Activated naive CD4-positive, alpha-beta T cell treated with Interleukin-2 at 50 U/mL for 16 hours (primary cell): ENCODE results near the gene TNFRSF9.
A peak's percentile ranks its signal among the peaks of the same experiment; 100 is the strongest.
"Not testable (repeated sequence)": the region's sequence is repeated elsewhere in the genome, so short reads cannot be mapped to it uniquely, and the experiment has no call there.

Experiments used
- DNase-seq: peaks from one replicate; pipeline ENCODE4 v3.0.0-alpha.2; 2020

TNFRSF9 gene

GRCh38 chr1:7940745-7941436 is at the start of gene TNFRSF9:
TNFRSF9 (minus strand) TSS chr1:7940839; CDS start chr1:7939994, 845 bp downstream.
- peak; percentile 87 for DNase-seq

DNA sequence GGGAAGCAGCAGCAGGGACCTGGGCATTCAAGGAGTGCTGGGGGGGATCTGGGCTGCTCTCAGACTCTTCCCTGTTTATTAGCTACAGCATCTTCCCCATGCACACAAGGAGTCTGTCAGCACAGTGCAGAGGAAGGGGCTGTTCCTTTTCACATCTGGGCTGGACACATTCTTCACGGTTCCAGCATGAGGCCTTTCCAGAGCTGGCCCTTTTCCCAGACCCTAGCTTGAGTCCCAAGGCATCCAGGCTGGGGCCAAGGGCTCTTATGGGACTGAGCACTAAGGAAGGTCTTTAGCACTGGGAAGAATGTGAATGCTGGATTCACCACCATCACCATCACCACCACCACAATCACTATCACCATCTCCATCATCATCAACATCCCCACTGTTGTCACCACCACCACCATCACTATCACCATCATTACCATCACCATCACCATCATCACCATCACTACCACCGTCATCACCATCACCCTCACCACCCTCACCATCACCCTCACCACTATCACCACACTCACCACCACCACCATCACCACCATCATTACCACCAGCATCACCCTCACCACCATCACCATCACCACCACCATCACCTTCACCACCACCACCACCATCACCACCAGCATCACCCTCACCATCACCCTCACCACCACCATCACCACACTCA is 49.3 kb upstream of the TNFRSF9 start:
- no peak for DNase-seq

- DNase-seq, result no peak
Measured at GRCh38 chr1:7988576-7988975, 47.9 kb upstream of the TNFRSF9 start.

DNA sequence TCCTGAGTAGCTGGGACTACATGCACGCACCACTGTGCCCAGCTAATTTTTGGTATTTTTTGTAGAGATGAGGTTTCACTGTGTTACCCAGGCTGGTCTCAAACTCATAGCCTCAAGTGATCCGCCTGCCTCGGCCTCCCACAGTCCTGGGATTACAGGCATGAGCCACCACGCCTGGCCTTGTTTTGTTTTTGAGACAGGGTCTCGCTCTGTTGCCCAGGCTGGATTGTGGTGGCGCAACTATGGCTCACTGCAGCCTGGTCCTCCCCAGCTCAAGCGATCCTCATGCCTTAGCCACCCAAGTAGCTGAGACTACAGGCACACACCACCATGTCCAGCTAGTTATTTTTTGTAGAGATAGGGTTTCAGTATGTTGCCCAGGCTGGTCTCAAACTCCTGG is 46.9 kb upstream of the TNFRSF9 start:
- DNase-seq, result no peak

- DNase-seq, result no peak
Measured at GRCh38 chr1:7985851-7986612, 45.4 kb upstream of the TNFRSF9 start.

- no peak for DNase-seq
Measured at GRCh38 chr1:7984811-7985210, 44.2 kb upstream of the TNFRSF9 start.

GRCh38 chr1:7983086-7983778 is 42.6 kb upstream of the TNFRSF9 start:
- no peak for DNase-seq

GRCh38 chr1:7980984-7981383 is 40.3 kb upstream of the TNFRSF9 start:
- no peak for DNase-seq

DNA sequence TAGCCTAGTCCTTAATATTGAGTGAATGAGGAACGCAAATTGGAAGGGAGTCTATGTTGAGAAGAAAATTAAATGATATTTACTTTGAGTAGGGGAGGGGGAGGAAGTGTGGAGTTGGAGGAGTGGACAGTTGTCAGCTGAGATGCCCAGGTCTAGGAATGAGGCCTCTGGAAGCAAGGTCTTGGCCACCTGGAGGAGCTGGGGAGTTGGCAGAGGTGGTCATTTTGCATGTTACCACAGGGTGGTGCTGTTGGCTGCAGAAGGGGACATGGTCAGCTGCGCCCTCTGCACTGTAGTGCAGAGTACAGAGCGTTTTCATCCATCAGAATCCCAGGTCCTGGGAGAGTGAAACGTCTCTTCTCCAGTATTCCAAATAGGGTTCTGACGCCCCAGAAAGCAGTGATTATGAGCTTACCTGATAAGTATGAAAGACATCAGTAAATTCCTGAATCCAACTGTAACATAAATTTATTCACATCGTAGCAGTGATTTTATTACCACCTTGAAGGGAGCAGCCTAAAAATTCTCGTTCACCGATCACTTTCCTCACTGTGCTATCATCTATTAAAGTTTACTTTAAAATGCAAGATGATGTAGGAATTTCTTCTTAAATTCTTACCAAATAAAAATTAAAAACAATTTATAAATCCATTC is 34.7 kb upstream of the TNFRSF9 start:
- peak; percentile 28 for DNase-seq

GRCh38 chr1:7973086-7973485 is 32.4 kb upstream of the TNFRSF9 start:
- DNase-seq, result no peak

- DNase-seq, result no peak
Measured at GRCh38 chr1:7972285-7972684, 31.6 kb upstream of the TNFRSF9 start.

DNA sequence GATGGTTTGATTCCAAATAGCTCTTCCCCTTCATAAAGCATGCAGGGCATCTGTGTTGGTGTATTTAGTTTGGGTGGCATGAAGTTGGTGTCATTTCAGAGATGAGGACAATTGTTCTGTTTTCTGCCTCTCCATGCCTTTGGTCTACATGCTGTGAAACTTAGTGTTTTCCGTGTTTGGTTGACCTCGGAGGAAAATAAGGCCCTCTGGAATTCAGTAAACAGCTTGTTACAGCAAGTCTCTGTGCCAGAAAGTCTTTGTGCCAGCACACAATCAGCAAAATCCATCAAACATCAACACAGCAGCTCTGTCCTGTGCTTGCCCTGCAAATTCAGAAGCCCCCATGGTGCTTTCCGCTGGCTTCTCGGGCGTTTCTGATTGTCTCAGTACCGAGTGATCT is 30.4 kb upstream of the TNFRSF9 start:
- DNase-seq, result no peak

DNA sequence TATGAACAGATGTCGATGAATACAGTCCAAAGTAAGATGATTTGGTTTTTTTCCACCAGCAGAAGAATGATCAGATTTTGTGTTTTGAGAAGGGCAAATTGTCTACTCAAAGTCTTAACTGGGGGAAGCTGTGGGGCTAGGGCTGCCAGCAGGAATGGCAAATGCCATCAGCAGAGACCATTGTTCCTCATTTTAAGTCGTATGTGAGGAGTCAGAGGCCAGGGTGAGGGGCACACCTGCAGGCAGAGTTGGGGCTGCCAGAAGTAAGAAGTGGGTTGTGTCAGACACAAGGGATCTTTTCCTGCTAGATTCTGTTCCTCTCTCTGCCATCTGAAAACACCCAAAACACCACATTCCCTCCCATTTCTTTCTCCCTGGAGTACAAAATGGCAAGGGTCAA is 29.6 kb upstream of the TNFRSF9 start:
- no peak for DNase-seq

- DNase-seq, result no peak
Measured at GRCh38 chr1:7967651-7968050, 27.0 kb upstream of the TNFRSF9 start.

GRCh38 chr1:7967196-7967595 is 26.6 kb upstream of the TNFRSF9 start:
- DNase-seq, result no peak

GRCh38 chr1:7964476-7964875 is 23.8 kb upstream of the TNFRSF9 start:
- DNase-seq, result no peak

- not testable (repeated sequence) for DNase-seq
Measured at GRCh38 chr1:7963841-7964240, 23.2 kb upstream of the TNFRSF9 start.

GRCh38 chr1:7963378-7963730 is 22.7 kb upstream of the TNFRSF9 start:
- not testable (repeated sequence) for DNase-seq

GRCh38 chr1:7962636-7963377 is 22.2 kb upstream of the TNFRSF9 start:
- no peak for DNase-seq

GRCh38 chr1:7962014-7962335 is 21.3 kb upstream of the TNFRSF9 start:
- no peak for DNase-seq

GRCh38 chr1:7961216-7962013 is 20.8 kb upstream of the TNFRSF9 start, which contains the start of gene PARK7:
PARK7 (plus strand) TSS chr1:7961711; CDS start chr1:7962786, 1,075 bp downstream.
- DNase-seq, result peak; percentile 100
